Upper lobe of right lung (tissue), 1 donor: ENCODE measurements around the gene PLEKHG3. TPM values are rescaled to one million over a fixed set of nuclear protein-coding genes. Genes with fewer than 3 reads are reported as not detected.
A peak's percentile ranks its signal among the peaks of the same experiment; 100 is the strongest.
"Not testable (repeated sequence)": the region's sequence is repeated elsewhere in the genome, so short reads cannot be mapped to it uniquely, and the experiment has no call there.

Source experiments
- ATAC-seq: fragments of 200-7000 bp; cut with Tn5 transposase; one replicate; pipeline ENCODE4 v1.9.1; 2020; ENCODE audit warnings: mild to moderate bottlenecking, moderate library complexity
- DNase-seq: peaks from one replicate; pipeline ENCODE4 v3.0.0-alpha.2; 2020
- H3K27ac ChIP-seq: fragments of 200-600 bp; one replicate; pipeline ENCODE4 v1.8.0; 2022
- H3K27me3 ChIP-seq: fragments of 200-600 bp; one replicate; pipeline ENCODE4 v1.8.0; 2022; ENCODE audit warnings: mild to moderate bottlenecking
- H3K36me3 ChIP-seq: fragments of 200-600 bp; one replicate; pipeline ENCODE4 v1.8.0; 2022
- H3K4me1 ChIP-seq: fragments of 200-600 bp; one replicate; pipeline ENCODE4 v1.8.0; 2022
- H3K4me3 ChIP-seq: fragments of 200-600 bp; one replicate; pipeline ENCODE4 v1.8.0; 2022; ENCODE audit warnings: mild to moderate bottlenecking
- H3K9me3 ChIP-seq: fragments of 200-600 bp; one replicate; pipeline ENCODE4 v1.8.0; 2022
- CTCF ChIP-seq: fragments of 200-600 bp; IDR thresholded peaks from one replicate; pipeline ENCODE4 v1.8.0; 2022; ENCODE audit warnings: antibody characterized with exemption
- intact Hi-C: fragments of 100-400 bp; cut with DNase I; formaldehyde crosslinking; loops from one replicate; pipeline ENCODE4 v1.11.0; 2022
- total RNA-seq: library from RNA; stranded (reverse); fragmentation: NEBNext Ultra II Directional; extraction: Animal tissue kit (Norgen Biotek cat#: 25700); gene quantifications from one replicate; pipeline ENCODE4 v1.2.1, GENCODE V29; 2021
- donor health status: DM: no; HTN: yes; CAD: no; lungs with severe emphysema.

Gene PLEKHG3
- total RNA-seq, 1 donor from 2014 or later = 34.5 TPM

GRCh38 chr14:64688811-64689281, 15.4 kb upstream of the PLEKHG3 start:
- H3K27ac ChIP-seq = no peak overlapping the region
- intact Hi-C loops = no loop called here
- TF ChIP-seq CTCF = no peak
- H3K4me3 ChIP-seq = no peak overlapping the region
- DNase-seq (no peak), ATAC-seq (no peak)
- H3K36me3 ChIP-seq = no peaks in the 10 kb centered on the region
- no peaks in the 10 kb centered on the region for H3K9me3 ChIP-seq
- H3K27me3 ChIP-seq = no peaks in the 10 kb centered on the region
- peaks cover 7% of the 10 kb centered on the region for H3K4me1 ChIP-seq

- ATAC-seq = no peak
- Histone ChIP-seq H3K36me3 (no peaks in the 10 kb centered on the region), H3K27ac (no peak overlapping the region), H3K4me1 (peaks cover 7% of the 10 kb centered on the region), H3K4me3 (no peak overlapping the region), H3K27me3 (no peaks in the 10 kb centered on the region), H3K9me3 (no peaks in the 10 kb centered on the region)
- no peak for TF ChIP-seq CTCF
- DNase-seq = no peak
- intact Hi-C loops = no loop called here
Observed at GRCh38 chr14:64689289-64689688, 14.9 kb upstream of the PLEKHG3 start.

- H3K9me3 ChIP-seq, H3K27ac ChIP-seq, DNase-seq, intact Hi-C loops, H3K27me3 ChIP-seq, H3K4me3 ChIP-seq, H3K36me3 ChIP-seq, ATAC-seq, H3K4me1 ChIP-seq: not testable (repeated sequence)
Observed at GRCh38 chr14:64690607-64691006, 13.6 kb upstream of the PLEKHG3 start.

- Histone ChIP-seq H3K4me3 (no peak overlapping the region), H3K4me1 (peaks cover 7% of the 10 kb centered on the region), H3K9me3 (no peaks in the 10 kb centered on the region), H3K36me3 (no peaks in the 10 kb centered on the region), H3K27me3 (no peaks in the 10 kb centered on the region), H3K27ac (no peak overlapping the region)
- DNase-seq = no peak
- ATAC-seq = no peak
- TF ChIP-seq CTCF = no peak
- intact Hi-C loops = no loop called here
Observed at GRCh38 chr14:64691376-64691775, 12.8 kb upstream of the PLEKHG3 start.

- H3K36me3 ChIP-seq = no peaks in the 10 kb centered on the region
- TF ChIP-seq CTCF = no peak
- ATAC-seq = peak; percentile 50
- H3K9me3 ChIP-seq = no peaks in the 10 kb centered on the region
- H3K27ac ChIP-seq = no peak overlapping the region
- no peak for DNase-seq
- intact Hi-C loops = no loop called here
- no peak overlapping the region for H3K4me3 ChIP-seq
- H3K27me3 ChIP-seq = no peaks in the 10 kb centered on the region
- peaks cover 10% of the 10 kb centered on the region for H3K4me1 ChIP-seq
Observed at GRCh38 chr14:64692189-64692985, 11.8 kb upstream of the PLEKHG3 start.

- H3K9me3 ChIP-seq = no peaks in the 10 kb centered on the region
- no peaks in the 10 kb centered on the region for H3K36me3 ChIP-seq
- H3K27me3 ChIP-seq = no peaks in the 10 kb centered on the region
- no peak for ATAC-seq
- H3K4me3 ChIP-seq = no peak overlapping the region
- H3K4me1 ChIP-seq = peaks cover 13% of the 10 kb centered on the region
- no peak for DNase-seq
- intact Hi-C loops = no loop called here
- no peak for TF ChIP-seq CTCF
- no peak overlapping the region for H3K27ac ChIP-seq
Observed at GRCh38 chr14:64692986-64693809, 11.0 kb upstream of the PLEKHG3 start.
